ENCODE results near the gene CDKN2B-AS1. TPM values are rescaled to one million over a fixed set of nuclear protein-coding genes. Genes with fewer than 3 reads are reported as not detected.

CDKN2B-AS1 gene
- total RNA-seq, 2 experiments from 2014 or later = 0.21 to 0.23 TPM

GRCh38 chr9:22008717-22009505 lies 14.3 kb downstream of the CDKN2B-AS1 start, which contains the start of gene CDKN2B:
TSS of gene CDKN2B (minus strand) at chr9:22009305. CDS start at chr9:22008953, 352 bp downstream.
- DNase-seq (peak; percentile 82), ATAC-seq (peak; percentile 87)
- H3K27me3 Mint-ChIP-seq = peaks cover 56% of the 10 kb centered on the region
- ChIA-PET POLR2A (interaction anchor here (0.6 kb wide), 1 partner anchor 72 kb away, joined by 3 read pairs; no protein-coding TSS in a partner anchor), CTCF (interaction anchor here (0.6 to 4.5 kb wide), 42 partner anchors 8 to 680 kb away, joined by 3 to 44 read pairs (median 5); partner anchors contain the start of genes CDKN2A and CDKN2B-AS1)
- peaks cover 20% of the 10 kb centered on the region for H3K4me1 Mint-ChIP-seq
- no peaks in the 10 kb centered on the region for H3K9me3 Mint-ChIP-seq (ENCODE audit: low read depth)
- intact Hi-C loops (cut with DNase I, micrococcal nuclease) = loop anchor here (1.0 to 10.0 kb wide), 7 partner anchors 14 to 674 kb away; partner anchors contain the start of gene KLHL9 (in 1 of the 2)
- H3K36me3 Mint-ChIP-seq (ENCODE audit: low read depth) = no peaks in the 10 kb centered on the region
- H3K4me3 Mint-ChIP-seq = peak within 1 kb of the TSS; percentile 76
- no peak within 1 kb of the TSS for H3K27ac Mint-ChIP-seq

DNA sequence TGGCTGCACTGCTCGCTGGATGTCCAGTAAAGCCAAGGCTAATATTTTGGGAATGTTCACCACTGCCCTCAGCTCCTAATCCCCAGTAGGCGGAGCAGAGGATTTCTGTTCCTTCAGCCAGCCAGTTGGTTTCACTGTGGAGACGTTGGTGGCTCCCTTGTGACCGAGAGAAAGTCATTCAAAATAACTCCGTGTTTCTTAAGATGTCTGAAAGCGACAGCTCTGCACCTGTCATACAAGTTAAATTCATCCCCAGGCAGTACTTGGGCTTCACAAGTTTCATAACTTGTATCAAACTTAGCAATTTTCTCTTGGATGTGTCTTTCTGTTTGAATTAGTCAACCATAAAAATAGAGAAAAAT lies 14.9 kb downstream of the CDKN2B-AS1 start:
- ChIA-PET POLR2A (no interaction called here), CTCF (interaction anchor here (0.6 to 4.5 kb wide), 25 partner anchors 9 to 681 kb away, joined by 3 to 44 read pairs (median 5); partner anchors contain the start of genes CDKN2A and CDKN2B-AS1)
- intact Hi-C loops (cut with DNase I, micrococcal nuclease) = loop anchor here in 1 of 2 experiments (1.0 to 10.0 kb wide), 5 partner anchors 14 to 675 kb away; partner anchors contain the start of gene KLHL9
- peaks cover 55% of the 10 kb centered on the region for H3K27me3 Mint-ChIP-seq
- no peak overlapping the region for H3K27ac Mint-ChIP-seq
- H3K4me1 Mint-ChIP-seq = peaks cover 20% of the 10 kb centered on the region
- DNase-seq = no peak
- no peaks in the 10 kb centered on the region for H3K9me3 Mint-ChIP-seq (ENCODE audit: low read depth)
- H3K4me3 Mint-ChIP-seq = peak overlapping the region; percentile 76
- H3K36me3 Mint-ChIP-seq (ENCODE audit: low read depth) = no peaks in the 10 kb centered on the region
- ATAC-seq = peak; percentile 31

- intact Hi-C loops (cut with DNase I, micrococcal nuclease) = no loop called here
- H3K36me3 Mint-ChIP-seq (ENCODE audit: low read depth) = no peaks in the 10 kb centered on the region
- H3K27me3 Mint-ChIP-seq = peaks cover 39% of the 10 kb centered on the region
- ATAC-seq (no peak), DNase-seq (peak; percentile 36)
- peaks cover 10% of the 10 kb centered on the region for H3K4me1 Mint-ChIP-seq
- H3K9me3 Mint-ChIP-seq (ENCODE audit: low read depth) = no peaks in the 10 kb centered on the region
- H3K27ac Mint-ChIP-seq = no peak overlapping the region
- ChIA-PET POLR2A (no interaction called here), CTCF (interaction anchor here (0.6 to 4.5 kb wide), 10 partner anchors 9 to 772 kb away, joined by 3 to 24 read pairs (median 4); no protein-coding TSS in a partner anchor)
- H3K4me3 Mint-ChIP-seq = no peak overlapping the region
Measured at GRCh38 chr9:22010866-22011625, 16.5 kb downstream of the CDKN2B-AS1 start.

- CTCF ChIA-PET = interaction anchor here (2.1 kb wide), 1 partner anchor 15 kb away, joined by 10 read pairs; no protein-coding TSS in a partner anchor
- Mint-ChIP-seq H3K27me3 (peaks cover 47% of the 10 kb centered on the region), H3K4me3 (no peak overlapping the region), H3K27ac (no peak overlapping the region), H3K9me3 (ENCODE audit: low read depth) (peaks cover 5% of the 10 kb centered on the region), H3K4me1 (no peaks in the 10 kb centered on the region), H3K36me3 (ENCODE audit: low read depth) (no peaks in the 10 kb centered on the region)
- ATAC-seq (no peak), DNase-seq (no peak)
- intact Hi-C loops (cut with DNase I, micrococcal nuclease) = no loop called here
- POLR2A ChIA-PET = no interaction called here
Measured at GRCh38 chr9:22022396-22022795, 27.8 kb downstream of the CDKN2B-AS1 start.

- no peak for DNase-seq
- Mint-ChIP-seq H3K27ac (no peak overlapping the region), H3K4me3 (no peak overlapping the region), H3K36me3 (ENCODE audit: low read depth) (no peaks in the 10 kb centered on the region), H3K9me3 (ENCODE audit: low read depth) (no peaks in the 10 kb centered on the region), H3K27me3 (peaks cover 31% of the 10 kb centered on the region), H3K4me1 (no peaks in the 10 kb centered on the region)
- CTCF ChIA-PET = interaction anchor here (0.7 to 1.0 kb wide), 2 partner anchors 19 to 93 kb away, joined by 3 read pairs; no protein-coding TSS in a partner anchor
- no peak for ATAC-seq
- POLR2A ChIA-PET = no interaction called here
- intact Hi-C loops (cut with DNase I, micrococcal nuclease) = no loop called here
Measured at GRCh38 chr9:22026696-22027095, 32.1 kb downstream of the CDKN2B-AS1 start.

DNA sequence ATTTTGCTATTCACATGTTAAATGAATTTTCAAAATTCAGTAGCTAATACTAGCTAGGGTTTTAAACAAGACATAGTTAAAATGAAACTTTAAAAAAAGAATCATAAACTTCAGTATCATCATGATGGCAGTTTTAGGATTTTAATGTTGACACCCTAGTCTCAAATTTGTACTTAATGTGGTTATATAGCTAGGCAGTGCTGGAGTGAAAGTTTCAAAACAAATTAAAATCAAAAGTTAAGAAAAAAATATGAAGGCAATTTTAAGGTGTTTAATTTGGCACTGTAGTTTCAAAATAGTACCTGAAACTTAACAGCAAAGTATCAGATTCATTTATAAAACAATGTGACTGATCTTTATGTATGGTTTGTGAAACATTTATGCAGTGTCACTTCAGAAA lies 33.8 kb downstream of the CDKN2B-AS1 start:
- no peak overlapping the region for H3K4me3 Mint-ChIP-seq
- peaks cover 18% of the 10 kb centered on the region for H3K27me3 Mint-ChIP-seq
- ChIA-PET POLR2A (no interaction called here), CTCF (interaction anchor here (0.7 to 1.8 kb wide), 2 partner anchors 10 to 20 kb away, joined by 3 to 7 read pairs; no protein-coding TSS in a partner anchor)
- no peaks in the 10 kb centered on the region for H3K4me1 Mint-ChIP-seq
- no peaks in the 10 kb centered on the region for H3K36me3 Mint-ChIP-seq (ENCODE audit: low read depth)
- ATAC-seq = no peak
- H3K27ac Mint-ChIP-seq = no peak overlapping the region
- H3K9me3 Mint-ChIP-seq (ENCODE audit: low read depth) = no peaks in the 10 kb centered on the region
- intact Hi-C loops (cut with DNase I, micrococcal nuclease) = no loop called here
- DNase-seq = no peak

DNA sequence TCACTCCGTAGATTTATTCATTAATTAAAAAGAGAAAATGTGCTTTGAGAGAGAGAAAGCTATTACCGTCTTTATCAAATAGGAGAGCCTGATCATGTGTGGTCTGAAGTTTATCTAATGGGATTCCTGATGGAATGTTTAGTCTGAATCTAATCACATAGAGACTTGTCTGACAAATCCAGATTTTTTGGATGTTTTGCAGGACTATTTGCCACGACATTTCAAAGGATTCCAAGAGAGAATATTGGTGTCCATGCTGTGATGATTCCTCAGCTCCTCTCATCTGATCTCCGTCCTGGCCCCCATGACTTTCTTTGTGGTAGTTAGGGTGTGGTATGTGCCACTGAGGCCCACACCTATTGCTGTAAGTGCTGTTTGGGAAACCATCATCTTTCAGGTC lies 34.6 kb downstream of the CDKN2B-AS1 start:
- intact Hi-C loops (cut with DNase I, micrococcal nuclease) = no loop called here
- POLR2A ChIA-PET = no interaction called here

GRCh38 chr9:22030101-22030598 lies 35.6 kb downstream of the CDKN2B-AS1 start:
- DNase-seq = no peak
- Mint-ChIP-seq H3K9me3 (ENCODE audit: low read depth) (no peaks in the 10 kb centered on the region), H3K36me3 (ENCODE audit: low read depth) (no peaks in the 10 kb centered on the region), H3K4me1 (no peaks in the 10 kb centered on the region), H3K27ac (no peak overlapping the region), H3K27me3 (peaks cover 9% of the 10 kb centered on the region), H3K4me3 (no peak overlapping the region)
- POLR2A ChIA-PET = no interaction called here
- CTCF ChIA-PET = interaction anchor here (0.6 to 2.4 kb wide), 4 partner anchors 22 to 1312 kb away, joined by 3 to 7 read pairs (median 3); no protein-coding TSS in a partner anchor
- intact Hi-C loops (cut with DNase I, micrococcal nuclease) = loop anchor here in 1 of 2 experiments (10.0 kb wide), 2 partner anchors 425 to 565 kb away; no protein-coding TSS in a partner anchor
- ATAC-seq = no peak

More for the DNA sequence above, 34.6 kb downstream of the CDKN2B-AS1 start:
- no peak for DNase-seq
- Mint-ChIP-seq H3K4me3 (no peak overlapping the region), H3K27me3 (peaks cover 12% of the 10 kb centered on the region), H3K27ac (no peak overlapping the region), H3K36me3 (ENCODE audit: low read depth) (no peaks in the 10 kb centered on the region), H3K9me3 (ENCODE audit: low read depth) (no peaks in the 10 kb centered on the region), H3K4me1 (no peaks in the 10 kb centered on the region)
- ATAC-seq = no peak
- CTCF ChIA-PET = interaction anchor here (1.2 to 2.4 kb wide), 3 partner anchors 21 to 216 kb away, joined by 3 to 7 read pairs (median 7); no protein-coding TSS in a partner anchor

- H3K4me1 Mint-ChIP-seq = no peaks in the 10 kb centered on the region
- H3K27ac Mint-ChIP-seq = no peak overlapping the region
- ATAC-seq (no peak), DNase-seq (no peak)
- peaks cover 6% of the 10 kb centered on the region for H3K27me3 Mint-ChIP-seq
- intact Hi-C loops (cut with DNase I, micrococcal nuclease) = loop anchor here in 1 of 2 experiments (10.0 kb wide), 2 partner anchors 423 to 567 kb away; no protein-coding TSS in a partner anchor
- H3K36me3 Mint-ChIP-seq (ENCODE audit: low read depth) = no peaks in the 10 kb centered on the region
- no peak overlapping the region for H3K4me3 Mint-ChIP-seq
- ChIA-PET CTCF (interaction anchor here (0.8 to 0.9 kb wide), 2 partner anchors 62 to 85 kb away, joined by 3 to 5 read pairs; no protein-coding TSS in a partner anchor), POLR2A (no interaction called here)
- H3K9me3 Mint-ChIP-seq (ENCODE audit: low read depth) = no peaks in the 10 kb centered on the region
Measured at GRCh38 chr9:22031655-22032411, 37.2 kb downstream of the CDKN2B-AS1 start.

DNA sequence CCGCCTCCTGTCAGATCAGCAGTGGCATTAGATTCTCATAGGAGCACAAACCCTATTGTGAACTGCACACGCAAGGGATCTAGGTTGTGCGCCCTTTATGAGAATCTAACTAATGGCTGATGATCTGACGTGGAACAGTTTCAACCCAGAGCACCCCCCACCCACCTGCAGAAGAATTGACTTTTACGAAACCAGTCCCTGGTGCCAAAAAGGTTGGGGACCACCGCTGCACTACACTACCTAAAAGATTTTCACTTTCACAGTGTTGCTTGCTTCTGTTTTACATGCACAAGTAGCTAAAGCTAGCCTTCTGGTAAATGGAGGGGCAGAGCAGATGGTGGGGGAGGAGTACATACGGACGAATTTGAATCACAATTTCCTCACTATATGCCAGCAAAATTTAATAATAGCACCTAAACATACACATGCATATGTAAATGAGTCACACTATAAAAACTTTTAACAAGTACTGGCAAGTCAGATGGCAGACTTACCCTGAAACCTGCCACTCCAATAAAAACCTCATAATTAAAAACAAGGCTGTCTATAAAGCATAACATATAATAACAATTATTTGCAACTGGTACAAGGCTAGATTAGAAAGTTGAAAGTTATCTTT lies 38.5 kb downstream of the CDKN2B-AS1 start:
- no peak overlapping the region for H3K4me3 Mint-ChIP-seq
- H3K36me3 Mint-ChIP-seq (ENCODE audit: low read depth) = no peaks in the 10 kb centered on the region
- ChIA-PET POLR2A (no interaction called here), CTCF (no interaction called here)
- peaks cover 2% of the 10 kb centered on the region for H3K4me1 Mint-ChIP-seq
- ATAC-seq = no peak
- no peak for DNase-seq
- H3K27me3 Mint-ChIP-seq = peaks cover 5% of the 10 kb centered on the region
- H3K9me3 Mint-ChIP-seq (ENCODE audit: low read depth) = no peaks in the 10 kb centered on the region
- intact Hi-C loops (cut with DNase I, micrococcal nuclease) = loop anchor here in 1 of 2 experiments (10.0 kb wide), 2 partner anchors 422 to 568 kb away; no protein-coding TSS in a partner anchor
- H3K27ac Mint-ChIP-seq = no peak overlapping the region

Measured in activated CD4-positive, alpha-beta T cell treated with anti-CD3 and anti-CD28 coated beads for 36 hours (primary cell).